Cardiac fibroblast (primary cell): ENCODE data around the gene NUDT7.

Experiments used
- DNase-seq, 2 donors: peaks; one replicate each; pipeline versions ENCODE4 v3.0.0 to v3.0.0-alpha.2; 2010; ENCODE audit warnings: low read depth in 2 of 2
- H3K4me3 ChIP-seq, 2 donors: replicated peaks in 1 of 2; 1 replicate in 1 of 2; 2 replicates in 1 of 2; pipeline ENCODE4 v1.5.1; 2011; ENCODE audit warnings: low read depth in 2 of 2, low read length in 2 of 2, mild to moderate bottlenecking in 2 of 2, moderate library complexity in 1 of 2
- TF ChIP-seq, protein P1 (sequence below): IDR thresholded peaks from one replicate; pipeline ENCODE4 v1.5.1; 2011; ENCODE audit warnings: low read depth, mild to moderate bottlenecking, low read length, inconsistent platforms

Gene NUDT7

DNA sequence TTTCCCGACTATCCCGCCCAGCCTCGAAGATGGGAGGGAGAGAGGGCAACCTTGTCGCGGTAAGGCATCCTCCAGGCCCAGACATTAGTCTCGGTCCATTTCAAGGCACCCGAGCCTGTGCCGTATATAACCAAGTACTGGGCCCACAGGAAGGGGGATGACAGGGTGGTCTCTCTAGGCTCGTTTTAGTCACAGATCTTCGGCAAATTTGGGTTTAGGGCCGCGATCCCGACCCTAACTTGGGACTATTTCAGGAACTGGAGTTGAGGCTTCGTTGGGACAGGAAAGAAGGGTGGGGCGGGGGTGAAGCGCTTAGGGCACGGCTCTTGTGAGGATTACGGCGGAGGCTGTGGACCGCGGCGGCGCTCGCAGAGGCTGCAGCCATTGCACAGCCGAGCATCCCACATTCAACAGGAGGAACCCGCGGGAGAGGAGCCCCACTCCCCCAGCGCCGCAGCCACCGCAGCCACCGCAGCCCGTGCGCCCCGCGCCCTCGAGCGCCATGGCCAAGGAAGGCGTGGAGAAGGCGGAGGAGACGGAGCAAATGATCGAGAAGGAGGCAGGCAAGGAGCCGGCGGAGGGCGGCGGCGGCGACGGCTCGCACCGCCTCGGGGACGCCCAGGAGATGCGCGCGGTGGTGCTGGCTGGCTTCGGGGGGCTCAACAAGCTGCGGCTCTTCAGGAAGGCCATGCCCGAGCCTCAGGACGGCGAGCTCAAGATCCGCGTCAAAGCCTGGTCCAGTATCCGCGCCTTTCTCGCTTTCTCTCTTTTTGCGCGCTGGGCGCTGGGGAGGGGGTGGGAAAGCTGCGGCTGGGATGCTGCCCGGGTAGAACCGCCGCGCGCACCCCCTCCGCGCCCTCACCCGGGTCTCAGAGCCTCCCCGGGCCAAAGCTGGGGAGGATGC lies 66.1 kb downstream of the NUDT7 start, which contains the start of gene VAT1L:
Gene VAT1L, plus strand, starts transcription at position 384 of the 904 bp plus-strand sequence. Its CDS starts 119 bp downstream, at position 503.
- H3K4me3 ChIP-seq, result peak within 1 kb of the TSS; percentile 49 to 58
- peak; percentile 48 to 58 for DNase-seq
- TF ChIP-seq, protein P1, sequence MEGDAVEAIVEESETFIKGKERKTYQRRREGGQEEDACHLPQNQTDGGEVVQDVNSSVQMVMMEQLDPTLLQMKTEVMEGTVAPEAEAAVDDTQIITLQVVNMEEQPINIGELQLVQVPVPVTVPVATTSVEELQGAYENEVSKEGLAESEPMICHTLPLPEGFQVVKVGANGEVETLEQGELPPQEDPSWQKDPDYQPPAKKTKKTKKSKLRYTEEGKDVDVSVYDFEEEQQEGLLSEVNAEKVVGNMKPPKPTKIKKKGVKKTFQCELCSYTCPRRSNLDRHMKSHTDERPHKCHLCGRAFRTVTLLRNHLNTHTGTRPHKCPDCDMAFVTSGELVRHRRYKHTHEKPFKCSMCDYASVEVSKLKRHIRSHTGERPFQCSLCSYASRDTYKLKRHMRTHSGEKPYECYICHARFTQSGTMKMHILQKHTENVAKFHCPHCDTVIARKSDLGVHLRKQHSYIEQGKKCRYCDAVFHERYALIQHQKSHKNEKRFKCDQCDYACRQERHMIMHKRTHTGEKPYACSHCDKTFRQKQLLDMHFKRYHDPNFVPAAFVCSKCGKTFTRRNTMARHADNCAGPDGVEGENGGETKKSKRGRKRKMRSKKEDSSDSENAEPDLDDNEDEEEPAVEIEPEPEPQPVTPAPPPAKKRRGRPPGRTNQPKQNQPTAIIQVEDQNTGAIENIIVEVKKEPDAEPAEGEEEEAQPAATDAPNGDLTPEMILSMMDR, result no peak

DNA sequence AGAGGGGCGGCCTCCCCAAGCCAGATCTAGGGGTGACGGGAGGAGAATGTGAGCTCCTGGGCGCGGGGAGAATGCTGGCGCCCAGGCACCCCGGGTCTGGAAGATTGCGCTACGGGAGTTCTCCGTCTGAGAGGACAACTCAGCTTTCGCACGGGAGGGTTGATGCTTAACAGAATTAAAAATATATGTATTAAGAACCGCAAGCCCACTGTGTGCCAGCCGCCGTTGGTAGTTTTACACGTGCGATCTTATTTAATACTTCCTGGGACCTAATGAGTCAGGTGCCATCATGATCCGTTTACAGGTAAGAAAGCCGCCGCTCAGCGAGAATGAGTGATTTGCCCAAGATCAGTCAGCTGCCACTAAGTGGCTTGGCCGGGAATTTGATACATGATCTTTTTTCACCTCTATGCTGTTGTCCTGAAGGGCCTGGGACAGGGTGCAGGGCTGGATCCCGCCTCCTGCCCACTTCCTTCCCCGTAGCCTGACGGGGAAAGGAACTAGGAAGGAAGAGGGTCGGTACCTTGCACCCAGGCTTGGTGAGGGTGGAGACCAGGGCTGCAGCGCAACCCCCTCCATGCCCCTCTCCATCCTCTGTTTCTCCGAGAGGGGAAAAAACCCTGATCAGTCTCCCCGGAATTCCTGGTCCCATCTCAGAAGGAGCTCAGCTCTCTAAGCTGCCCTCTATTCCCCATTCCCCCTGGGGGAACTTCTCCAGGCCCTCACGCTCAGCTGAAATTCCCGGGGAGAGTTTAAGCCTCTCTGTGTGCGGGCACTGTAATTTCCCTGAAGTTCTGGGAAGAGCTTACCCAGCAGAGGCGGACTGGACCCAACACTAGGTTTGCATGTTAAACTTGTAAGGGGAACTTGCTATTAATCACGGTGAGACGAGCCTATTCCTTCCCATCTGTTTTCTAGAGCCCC lies 67.0 kb downstream of the NUDT7 start:
- TF ChIP-seq, protein P1, result no peak
- peak overlapping the region; percentile 49 to 58 for H3K4me3 ChIP-seq
- no peak for DNase-seq

DNA sequence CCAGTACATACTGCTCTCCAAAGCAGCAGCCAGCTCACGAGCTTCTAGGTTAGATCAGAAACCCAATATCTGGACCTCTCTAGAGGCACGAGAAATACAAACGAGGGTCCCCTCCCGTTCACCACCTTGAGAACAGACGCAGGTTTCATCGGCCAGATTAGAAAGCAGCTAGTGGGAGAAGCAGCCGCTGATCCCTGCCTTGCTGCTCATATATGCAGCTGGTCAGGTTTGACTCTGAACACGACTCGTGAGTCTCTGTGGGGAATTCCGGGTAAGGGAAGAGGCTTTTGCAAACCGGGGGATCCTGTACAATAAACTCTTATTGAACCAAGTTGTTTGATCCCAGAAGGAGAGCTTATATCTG lies 67.7 kb downstream of the NUDT7 start:
- no peak overlapping the region for H3K4me3 ChIP-seq
- DNase-seq, result no peak
- TF ChIP-seq, protein P1, result no peak

DNA sequence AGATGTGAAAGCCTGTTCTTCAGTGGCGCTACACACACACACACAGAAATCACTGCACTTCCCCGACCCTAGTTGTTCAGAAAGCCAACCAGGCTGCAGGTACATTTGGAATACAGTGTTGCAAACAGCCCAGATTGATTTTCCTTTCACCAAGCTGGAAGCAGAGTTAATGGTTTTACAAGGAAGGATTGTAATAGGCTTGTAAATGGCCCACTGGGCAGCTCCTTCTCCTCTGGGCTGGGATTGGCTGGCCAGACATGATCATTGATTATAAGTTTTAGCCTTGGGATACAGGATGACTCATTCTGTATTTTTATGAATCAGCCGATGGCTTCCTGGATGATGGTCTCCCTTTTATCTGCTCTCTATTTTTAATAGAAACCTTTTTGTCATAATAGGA lies 68.6 kb downstream of the NUDT7 start:
- TF ChIP-seq, protein P1, result no peak
- DNase-seq, result no peak
- no peak overlapping the region for H3K4me3 ChIP-seq
